GM23338 (cell line): ENCODE data around the gene CCN6. TPM values are rescaled to one million over a fixed set of nuclear protein-coding genes. Genes with fewer than 3 reads are reported as not detected.

Source experiments
- ATAC-seq: fragments of 200-7000 bp; cut with Tn5 transposase; 3 replicates; pipeline ENCODE4 v1.9.1; 2020
- DNase-seq: peaks from one replicate; pipeline ENCODE4 v3.0.0-alpha.2; 2015; ENCODE audit warnings: low spot score
- H2AFZ ChIP-seq: fragments of 200-600 bp; sonication (generic); 2 replicates; pipeline ENCODE4 v1.8.0; 2016; ENCODE audit warnings: antibody characterized with exemption, mild to moderate bottlenecking, moderate library complexity
- H3F3A ChIP-seq: fragments of 200-600 bp; sonication (generic); replicated peaks from 2 replicates; pipeline ENCODE4 v1.8.0; 2017; ENCODE audit warnings: antibody characterized with exemption, mixed run types, low read depth
- H3K27ac ChIP-seq: fragments of 200-600 bp; sonication (generic); 2 replicates; pipeline ENCODE4 v1.6.1; 2016; ENCODE audit warnings: low read depth
- H3K27me3 ChIP-seq: fragments of 200-600 bp; sonication (generic); 2 replicates; pipeline ENCODE4 v1.8.0; 2016; ENCODE audit warnings: mild to moderate bottlenecking, mixed run types, moderate library complexity; ENCODE audit not compliant: insufficient read depth
- H3K36me3 ChIP-seq: fragments of 200-600 bp; sonication (generic); 2 replicates; pipeline ENCODE4 v1.8.0; 2016; ENCODE audit warnings: mild to moderate bottlenecking; ENCODE audit not compliant: insufficient read depth
- H3K4me1 ChIP-seq: fragments of 200-600 bp; sonication (generic); 2 replicates; pipeline ENCODE4 v1.8.0; 2016; ENCODE audit warnings: mild to moderate bottlenecking, moderate library complexity; ENCODE audit not compliant: insufficient read depth
- H3K4me2 ChIP-seq: fragments of 200-600 bp; sonication (generic); 2 replicates; pipeline ENCODE4 v1.7.1; 2017; ENCODE audit warnings: mixed run types
- H3K4me3 ChIP-seq: fragments of 200-600 bp; sonication (generic); 2 replicates; pipeline ENCODE4 v1.6.1; 2016; ENCODE audit warnings: mixed run types
- H3K79me2 ChIP-seq: fragments of 200-600 bp; sonication (generic); replicated peaks from 2 replicates; pipeline ENCODE4 v1.8.0; 2017; ENCODE audit warnings: mild to moderate bottlenecking; ENCODE audit not compliant: insufficient read depth
- H3K9me2 ChIP-seq: fragments of 200-600 bp; sonication (generic); 2 replicates; pipeline ENCODE4 v1.8.0; 2017; ENCODE audit not compliant: insufficient read depth
- H4K20me1 ChIP-seq: fragments of 200-600 bp; sonication (generic); replicated peaks from 2 replicates; pipeline ENCODE4 v1.8.0; 2017; ENCODE audit warnings: mild to moderate bottlenecking; ENCODE audit not compliant: insufficient read depth
- H3K27ac Mint-ChIP-seq: 2 replicates; pipeline ENCODE4 v1.8.0; 2020; ENCODE audit warnings: inconsistent platforms, mild to moderate bottlenecking, moderate library complexity, mixed read lengths
- H3K27me3 Mint-ChIP-seq: 3 replicates; pipeline ENCODE4 v1.8.0; 2022; ENCODE audit warnings: low read depth, mild to moderate bottlenecking, moderate library complexity, mixed read lengths, inconsistent platforms; ENCODE audit not compliant: insufficient read depth, poor library complexity
- H3K36me3 Mint-ChIP-seq: 3 replicates; pipeline ENCODE4 v1.8.0; 2021; ENCODE audit warnings: low read depth, mild to moderate bottlenecking, inconsistent platforms, moderate library complexity, mixed read lengths
- H3K4me1 Mint-ChIP-seq: 3 replicates; pipeline ENCODE4 v1.8.0; 2020; ENCODE audit warnings: mild to moderate bottlenecking, inconsistent platforms, mixed read lengths
- H3K4me3 Mint-ChIP-seq: 3 replicates; pipeline ENCODE4 v1.8.0; 2021; ENCODE audit warnings: moderate library complexity, mild to moderate bottlenecking, inconsistent platforms, mixed read lengths
- H3K9me3 Mint-ChIP-seq: 3 replicates; pipeline ENCODE4 v1.8.0; 2020; ENCODE audit warnings: moderate library complexity, mild to moderate bottlenecking, inconsistent platforms, mixed read lengths
- CREB1 ChIP-seq: fragments of 250-450 bp; sonication (Bioruptor Pico); IDR thresholded peaks from 2 replicates; pipeline ENCODE4 v1.5.0; 2020; ENCODE audit warnings: low read depth, mild to moderate bottlenecking, moderate library complexity
- ETS1 ChIP-seq: IDR thresholded peaks from 2 replicates; pipeline ENCODE4 v1.6.1; 2016; ENCODE audit warnings: antibody characterized with exemption
- EZH2 ChIP-seq: fragments of 200-600 bp; sonication (generic); IDR thresholded peaks from one replicate; pipeline ENCODE4 v1.8.0; 2017; ENCODE audit warnings: antibody characterized with exemption, mild to moderate bottlenecking, low read depth; ENCODE audit not compliant: unreplicated experiment
- EZH2phosphoT487 ChIP-seq: fragments of 200-600 bp; sonication (generic); IDR thresholded peaks from one replicate; pipeline ENCODE4 v1.8.1; 2018; ENCODE audit warnings: antibody characterized with exemption; ENCODE audit not compliant: unreplicated experiment
- JUNB ChIP-seq: IDR thresholded peaks from one replicate; pipeline ENCODE4 v1.6.1; 2016; ENCODE audit warnings: antibody characterized with exemption; ENCODE audit not compliant: unreplicated experiment
- NANOG ChIP-seq: IDR thresholded peaks from 2 replicates; pipeline ENCODE4 v1.6.1; 2016; ENCODE audit warnings: antibody characterized with exemption, borderline replicate concordance
- POLR2AphosphoS5 ChIP-seq: IDR thresholded peaks from 2 replicates; pipeline ENCODE4 v1.6.1; 2016; ENCODE audit warnings: antibody characterized with exemption, low read depth
- REST ChIP-seq: IDR thresholded peaks from one replicate; pipeline ENCODE4 v1.6.1; 2018; ENCODE audit warnings: antibody characterized with exemption; ENCODE audit not compliant: unreplicated experiment
- STAT1 ChIP-seq: IDR thresholded peaks from one replicate; pipeline ENCODE4 v1.6.1; 2016; ENCODE audit warnings: antibody characterized with exemption; ENCODE audit not compliant: unreplicated experiment
- ZNF114 ChIP-seq: fragments of 250-450 bp; sonication (Bioruptor Pico); IDR thresholded peaks from 2 replicates; pipeline ENCODE4 v1.5.0; 2020; ENCODE audit warnings: mild to moderate bottlenecking, moderate library complexity
- ZNF331 ChIP-seq: fragments of 250-450 bp; sonication (Bioruptor Pico); IDR thresholded peaks from 2 replicates; pipeline ENCODE4 v1.5.0; 2020; ENCODE audit warnings: low read depth, mild to moderate bottlenecking, moderate library complexity
- polyA plus RNA-seq: library from polyadenylated mRNA; unstranded; fragments of >200 nt; fragmentation: Nextera tagmentation; extraction: Ambion mirVana; gene quantifications from 2 replicates; pipeline ENCODE4 v1.2.1, GENCODE V29; 2016
- total RNA-seq: library from RNA; depleted of rRNA; stranded (reverse); fragments of >200 nt; shearing (Covaris generic); gene quantifications from 2 replicates; pipeline ENCODE4 v1.2.3, GENCODE V29; 2014
- TF ChIP-seq, protein P1 (sequence below): fragments of 250-450 bp; sonication (Bioruptor Pico); IDR thresholded peaks from 2 replicates; pipeline ENCODE4 v1.5.0; 2020; ENCODE audit warnings: mild to moderate bottlenecking, moderate library complexity
- TF ChIP-seq, protein P2 (sequence below), 2 experiments: fragments of 200-600 bp in 1 of 2; sonication (generic) in 1 of 2; conservative IDR thresholded peaks; 2 replicates each; pipeline versions ENCODE4 v1.5.1 to v1.6.1; 2016 to 2017; ENCODE audit warnings: antibody characterized with exemption in 2 of 2, low read depth in 2 of 2, mild to moderate bottlenecking in 2 of 2, moderate library complexity in 1 of 2

CCN6 gene
- total and polyA plus RNA-seq, 2 experiments from 2014 or later = 0.65 TPM; not detected in 1

DNA sequence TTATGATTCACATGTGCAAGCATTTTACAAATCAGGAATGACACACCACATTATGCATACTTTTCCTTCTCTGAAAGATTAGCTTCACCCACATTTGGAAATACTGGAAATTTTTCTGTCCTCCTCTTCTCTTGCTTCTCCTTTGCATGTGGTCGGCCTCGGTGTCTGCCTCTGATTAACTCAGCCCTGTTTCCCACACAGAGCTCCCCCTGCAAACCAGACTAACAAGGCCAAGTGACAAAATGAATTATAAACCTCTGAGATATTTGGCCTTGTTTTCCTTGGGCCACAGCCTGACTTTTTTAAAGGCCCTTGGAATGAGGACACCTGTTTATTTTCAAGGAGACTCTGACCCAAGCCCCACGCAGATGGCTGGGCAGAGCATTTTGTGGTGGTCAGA, 9.0 kb upstream of the CCN6 start:
- Mint-ChIP-seq H3K9me3 (peaks cover 6% of the 10 kb centered on the region; the same call in 1 of the 3 replicates), H3K4me3 (no peak overlapping the region), H3K36me3 (no peaks in the 10 kb centered on the region), H3K4me1 (peaks cover 15% of the 10 kb centered on the region), H3K27ac (no peak overlapping the region), H3K27me3 (peaks cover 4% of the 10 kb centered on the region)
- H3K79me2 ChIP-seq = no peaks in the 10 kb centered on the region
- ATAC-seq = no peak
- H3K27ac ChIP-seq = no peak overlapping the region
- no peaks in the 10 kb centered on the region for H3F3A ChIP-seq
- H4K20me1 ChIP-seq = no peaks in the 10 kb centered on the region
- peaks cover 3% of the 10 kb centered on the region; the same call in 1 of the 2 replicates for H3K9me2 ChIP-seq
- H3K27me3 ChIP-seq = no peaks in the 10 kb centered on the region
- no peak overlapping the region for H2AFZ ChIP-seq
- H3K4me1 ChIP-seq = 0 out of 2 replicates have a peak, but pooled peaks cover 3% of the 10 kb centered on the region
- no peak overlapping the region for H3K4me2 ChIP-seq
- no peak for TF ChIP-seq STAT1
- no peak for TF ChIP-seq NANOG
- no peak for TF ChIP-seq ZNF331
- TF ChIP-seq CREB1 (CRISPR knock-in tag) = no peak
- TF ChIP-seq POLR2AphosphoS5 = no peak
- no peak for TF ChIP-seq EZH2phosphoT487
- no peak for TF ChIP-seq REST
- no peak for TF ChIP-seq JUNB
- TF ChIP-seq, protein P1, sequence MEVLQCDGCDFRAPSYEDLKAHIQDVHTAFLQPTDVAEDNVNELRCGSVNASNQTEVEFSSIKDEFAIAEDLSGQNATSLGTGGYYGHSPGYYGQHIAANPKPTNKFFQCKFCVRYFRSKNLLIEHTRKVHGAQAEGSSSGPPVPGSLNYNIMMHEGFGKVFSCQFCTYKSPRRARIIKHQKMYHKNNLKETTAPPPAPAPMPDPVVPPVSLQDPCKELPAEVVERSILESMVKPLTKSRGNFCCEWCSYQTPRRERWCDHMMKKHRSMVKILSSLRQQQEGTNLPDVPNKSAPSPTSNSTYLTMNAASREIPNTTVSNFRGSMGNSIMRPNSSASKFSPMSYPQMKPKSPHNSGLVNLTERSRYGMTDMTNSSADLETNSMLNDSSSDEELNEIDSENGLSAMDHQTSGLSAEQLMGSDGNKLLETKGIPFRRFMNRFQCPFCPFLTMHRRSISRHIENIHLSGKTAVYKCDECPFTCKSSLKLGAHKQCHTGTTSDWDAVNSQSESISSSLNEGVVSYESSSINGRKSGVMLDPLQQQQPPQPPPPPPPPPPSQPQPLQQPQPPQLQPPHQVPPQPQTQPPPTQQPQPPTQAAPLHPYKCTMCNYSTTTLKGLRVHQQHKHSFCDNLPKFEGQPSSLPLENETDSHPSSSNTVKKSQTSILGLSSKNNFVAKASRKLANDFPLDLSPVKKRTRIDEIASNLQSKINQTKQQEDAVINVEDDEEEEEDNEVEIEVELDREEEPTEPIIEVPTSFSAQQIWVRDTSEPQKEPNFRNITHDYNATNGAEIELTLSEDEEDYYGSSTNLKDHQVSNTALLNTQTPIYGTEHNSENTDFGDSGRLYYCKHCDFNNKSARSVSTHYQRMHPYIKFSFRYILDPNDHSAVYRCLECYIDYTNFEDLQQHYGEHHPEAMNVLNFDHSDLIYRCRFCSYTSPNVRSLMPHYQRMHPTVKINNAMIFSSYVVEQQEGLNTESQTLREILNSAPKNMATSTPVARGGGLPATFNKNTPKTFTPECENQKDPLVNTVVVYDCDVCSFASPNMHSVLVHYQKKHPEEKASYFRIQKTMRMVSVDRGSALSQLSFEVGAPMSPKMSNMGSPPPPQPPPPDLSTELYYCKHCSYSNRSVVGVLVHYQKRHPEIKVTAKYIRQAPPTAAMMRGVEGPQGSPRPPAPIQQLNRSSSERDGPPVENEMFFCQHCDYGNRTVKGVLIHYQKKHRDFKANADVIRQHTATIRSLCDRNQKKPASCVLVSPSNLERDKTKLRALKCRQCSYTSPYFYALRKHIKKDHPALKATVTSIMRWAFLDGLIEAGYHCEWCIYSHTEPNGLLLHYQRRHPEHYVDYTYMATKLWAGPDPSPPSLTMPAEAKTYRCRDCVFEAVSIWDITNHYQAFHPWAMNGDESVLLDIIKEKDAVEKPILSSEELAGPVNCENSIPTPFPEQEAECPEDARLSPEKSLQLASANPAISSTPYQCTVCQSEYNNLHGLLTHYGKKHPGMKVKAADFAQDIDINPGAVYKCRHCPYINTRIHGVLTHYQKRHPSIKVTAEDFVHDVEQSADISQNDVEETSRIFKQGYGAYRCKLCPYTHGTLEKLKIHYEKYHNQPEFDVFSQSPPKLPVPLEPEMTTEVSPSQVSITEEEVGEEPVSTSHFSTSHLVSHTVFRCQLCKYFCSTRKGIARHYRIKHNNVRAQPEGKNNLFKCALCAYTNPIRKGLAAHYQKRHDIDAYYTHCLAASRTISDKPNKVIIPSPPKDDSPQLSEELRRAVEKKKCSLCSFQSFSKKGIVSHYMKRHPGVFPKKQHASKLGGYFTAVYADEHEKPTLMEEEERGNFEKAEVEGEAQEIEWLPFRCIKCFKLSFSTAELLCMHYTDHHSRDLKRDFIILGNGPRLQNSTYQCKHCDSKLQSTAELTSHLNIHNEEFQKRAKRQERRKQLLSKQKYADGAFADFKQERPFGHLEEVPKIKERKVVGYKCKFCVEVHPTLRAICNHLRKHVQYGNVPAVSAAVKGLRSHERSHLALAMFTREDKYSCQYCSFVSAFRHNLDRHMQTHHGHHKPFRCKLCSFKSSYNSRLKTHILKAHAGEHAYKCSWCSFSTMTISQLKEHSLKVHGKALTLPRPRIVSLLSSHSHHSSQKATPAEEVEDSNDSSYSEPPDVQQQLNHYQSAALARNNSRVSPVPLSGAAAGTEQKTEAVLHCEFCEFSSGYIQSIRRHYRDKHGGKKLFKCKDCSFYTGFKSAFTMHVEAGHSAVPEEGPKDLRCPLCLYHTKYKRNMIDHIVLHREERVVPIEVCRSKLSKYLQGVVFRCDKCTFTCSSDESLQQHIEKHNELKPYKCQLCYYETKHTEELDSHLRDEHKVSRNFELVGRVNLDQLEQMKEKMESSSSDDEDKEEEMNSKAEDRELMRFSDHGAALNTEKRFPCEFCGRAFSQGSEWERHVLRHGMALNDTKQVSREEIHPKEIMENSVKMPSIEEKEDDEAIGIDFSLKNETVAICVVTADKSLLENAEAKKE (CRISPR knock-in tag) = no peak
- TF ChIP-seq ETS1 = no peak
- TF ChIP-seq, protein P2, sequence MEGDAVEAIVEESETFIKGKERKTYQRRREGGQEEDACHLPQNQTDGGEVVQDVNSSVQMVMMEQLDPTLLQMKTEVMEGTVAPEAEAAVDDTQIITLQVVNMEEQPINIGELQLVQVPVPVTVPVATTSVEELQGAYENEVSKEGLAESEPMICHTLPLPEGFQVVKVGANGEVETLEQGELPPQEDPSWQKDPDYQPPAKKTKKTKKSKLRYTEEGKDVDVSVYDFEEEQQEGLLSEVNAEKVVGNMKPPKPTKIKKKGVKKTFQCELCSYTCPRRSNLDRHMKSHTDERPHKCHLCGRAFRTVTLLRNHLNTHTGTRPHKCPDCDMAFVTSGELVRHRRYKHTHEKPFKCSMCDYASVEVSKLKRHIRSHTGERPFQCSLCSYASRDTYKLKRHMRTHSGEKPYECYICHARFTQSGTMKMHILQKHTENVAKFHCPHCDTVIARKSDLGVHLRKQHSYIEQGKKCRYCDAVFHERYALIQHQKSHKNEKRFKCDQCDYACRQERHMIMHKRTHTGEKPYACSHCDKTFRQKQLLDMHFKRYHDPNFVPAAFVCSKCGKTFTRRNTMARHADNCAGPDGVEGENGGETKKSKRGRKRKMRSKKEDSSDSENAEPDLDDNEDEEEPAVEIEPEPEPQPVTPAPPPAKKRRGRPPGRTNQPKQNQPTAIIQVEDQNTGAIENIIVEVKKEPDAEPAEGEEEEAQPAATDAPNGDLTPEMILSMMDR (conservative IDR thresholded peaks at IDR 0.05; ENCODE audit: low read depth in 2 of 2) = no peak
- TF ChIP-seq EZH2 = no peak
- TF ChIP-seq ZNF114 (CRISPR knock-in tag) = no peak
- H3K4me3 ChIP-seq = no peak overlapping the region
- no peaks in the 10 kb centered on the region for H3K36me3 ChIP-seq
- DNase-seq = no peak
